ENCODE measurements around the gene TMEM35B.
A peak's percentile ranks its signal among the peaks of the same experiment; 100 is the strongest.
"Not testable (repeated sequence)": the region's sequence is repeated elsewhere in the genome, so short reads cannot be mapped to it uniquely, and the experiment has no call there.

TMEM35B gene

DNA sequence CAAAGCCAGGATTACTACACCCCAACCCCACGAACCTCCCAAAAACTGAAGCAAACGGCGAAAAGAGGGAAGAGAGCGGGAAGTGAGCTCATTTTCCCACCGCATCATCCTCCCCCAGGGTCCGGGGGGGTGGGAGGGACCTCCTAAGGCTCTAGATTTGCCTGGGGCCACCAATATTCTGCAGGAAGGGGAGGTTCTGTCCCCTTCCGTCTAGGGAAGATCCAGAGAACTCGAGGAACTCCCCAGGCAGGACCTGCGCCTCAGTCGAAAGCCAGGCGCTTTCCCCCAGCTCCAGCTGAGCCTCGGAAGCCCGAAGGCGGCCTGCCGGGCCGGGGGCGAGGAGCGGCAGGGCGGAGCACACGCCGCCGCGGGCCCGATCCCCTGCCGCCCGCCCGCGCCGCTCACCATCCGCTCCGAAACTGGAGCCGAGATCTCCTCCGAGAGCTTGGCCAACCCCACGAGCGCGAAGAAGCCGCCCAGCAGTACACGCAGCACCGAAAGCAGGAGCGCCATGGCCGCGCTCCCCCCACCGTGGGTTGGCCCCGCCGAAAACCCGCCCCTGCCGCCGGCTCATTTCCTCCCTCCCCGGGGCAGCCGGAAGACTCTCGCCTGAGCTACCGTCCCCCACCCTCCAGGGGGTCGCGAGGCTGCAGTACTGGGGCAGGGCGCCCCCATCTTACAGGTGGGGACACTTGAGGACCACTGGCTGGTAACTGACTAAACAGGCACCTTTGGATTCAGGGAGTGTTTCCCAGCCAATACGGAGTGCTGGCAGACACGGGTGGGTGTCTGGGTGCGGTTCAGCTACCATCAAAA is at the start of gene TMEM35B:
TSS of gene TMEM35B (minus strand) at position 555 of the 816 bp plus-strand sequence. CDS start at position 513, 42 bp downstream.
- peak in 1 of 2 experiments; percentile 26 for DNase-seq

- no peak for DNase-seq
Observed at GRCh38 chr1:35033346-35033745, 48.2 kb upstream of the TMEM35B start.

DNA sequence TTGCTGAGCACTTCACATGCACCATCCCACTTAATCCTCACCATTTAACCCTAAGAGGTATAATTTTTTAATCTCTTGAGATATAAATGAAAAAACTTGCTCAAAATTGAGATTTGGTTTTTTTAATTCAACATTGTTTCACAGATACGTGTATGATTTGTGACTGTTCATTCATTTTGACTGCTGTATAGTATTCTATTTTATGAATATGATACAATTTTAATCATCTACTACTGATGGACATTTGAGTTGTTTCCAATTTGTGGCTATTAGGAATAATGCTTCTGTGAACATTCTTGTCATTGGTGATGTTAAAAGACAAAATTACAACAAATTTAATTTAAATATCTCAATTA is 47.2 kb upstream of the TMEM35B start:
- DNase-seq, result no peak

- DNase-seq, result peak; percentile 17 to 22
Observed at GRCh38 chr1:35030756-35031446, 45.8 kb upstream of the TMEM35B start.

- DNase-seq, result no peak
Observed at GRCh38 chr1:35030338-35030737, 45.2 kb upstream of the TMEM35B start.

DNA sequence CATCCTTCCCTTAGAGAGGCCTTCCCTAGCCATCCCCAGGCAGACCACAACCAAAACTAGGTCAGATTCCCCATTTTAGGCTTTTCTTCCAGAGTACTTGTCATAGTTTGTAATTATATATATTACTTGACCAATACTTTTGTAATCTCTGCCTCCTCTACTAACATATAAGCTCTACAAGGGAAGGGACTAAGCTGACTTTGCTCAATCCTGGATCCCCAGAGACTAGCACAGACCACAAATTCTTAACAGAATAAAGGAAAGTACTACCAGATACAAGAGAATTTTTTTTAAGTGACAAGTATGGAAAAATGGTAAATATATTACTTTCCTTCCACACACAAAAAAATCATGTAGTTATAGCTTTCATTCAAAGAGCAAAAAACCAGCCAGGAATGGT is 44.6 kb upstream of the TMEM35B start:
- no peak for DNase-seq

GRCh38 chr1:35016406-35016805 is 31.3 kb upstream of the TMEM35B start:
- DNase-seq, result no peak

- DNase-seq, result no peak
Observed at GRCh38 chr1:35014486-35014885, 29.3 kb upstream of the TMEM35B start.

- no peak for DNase-seq
Observed at GRCh38 chr1:35005711-35006110, 20.6 kb upstream of the TMEM35B start.

- no peak for DNase-seq
Observed at GRCh38 chr1:35001743-35002142, 16.6 kb upstream of the TMEM35B start.

GRCh38 chr1:34994878-34995277 is 9.7 kb upstream of the TMEM35B start:
- no peak for DNase-seq

DNA sequence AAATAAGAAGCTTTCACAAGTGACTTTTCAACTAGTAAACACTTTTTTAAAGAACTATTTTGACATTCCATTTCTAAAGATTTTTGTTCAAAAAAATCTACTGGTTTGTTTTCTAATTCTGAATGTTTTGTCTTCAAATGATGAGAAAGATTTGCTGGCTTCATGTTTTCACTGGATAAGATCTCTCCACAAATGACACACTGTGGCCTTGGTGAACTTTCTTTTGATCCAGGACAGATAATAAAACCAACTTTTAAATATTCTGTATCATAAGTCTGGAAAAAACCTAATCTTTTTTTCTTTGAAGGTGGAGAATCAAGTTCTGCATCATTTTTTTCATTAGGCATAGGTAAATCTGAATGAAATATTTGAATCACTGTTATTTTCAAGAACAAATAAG is 3.4 kb upstream of the TMEM35B start:
- DNase-seq, result no peak

GRCh38 chr1:34988147-34988546 is 3.0 kb upstream of the TMEM35B start:
- DNase-seq, result no peak

DNA sequence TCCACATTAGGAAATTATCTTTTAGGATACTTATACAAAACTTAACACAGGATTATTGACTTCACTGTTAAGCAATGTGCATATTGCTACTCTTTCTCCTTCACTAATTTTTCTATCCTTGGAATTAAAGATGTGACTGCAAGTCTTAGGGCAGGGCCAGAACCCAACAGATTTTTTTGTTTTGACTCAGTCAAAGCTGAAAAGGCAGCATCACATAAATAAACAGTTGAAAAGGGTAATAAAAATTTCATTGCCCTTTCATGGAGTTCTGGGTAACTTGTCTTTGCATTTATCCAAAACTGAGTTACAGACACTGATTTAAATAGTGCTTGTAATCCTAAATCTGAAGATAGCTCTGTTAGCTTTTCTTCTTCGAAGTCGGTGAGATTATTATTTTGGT is 1.9 kb upstream of the TMEM35B start:
- no peak for DNase-seq

- DNase-seq, result not testable (repeated sequence)
Observed at GRCh38 chr1:34985609-34985904, 410 bp upstream of the TMEM35B start.

DNA sequence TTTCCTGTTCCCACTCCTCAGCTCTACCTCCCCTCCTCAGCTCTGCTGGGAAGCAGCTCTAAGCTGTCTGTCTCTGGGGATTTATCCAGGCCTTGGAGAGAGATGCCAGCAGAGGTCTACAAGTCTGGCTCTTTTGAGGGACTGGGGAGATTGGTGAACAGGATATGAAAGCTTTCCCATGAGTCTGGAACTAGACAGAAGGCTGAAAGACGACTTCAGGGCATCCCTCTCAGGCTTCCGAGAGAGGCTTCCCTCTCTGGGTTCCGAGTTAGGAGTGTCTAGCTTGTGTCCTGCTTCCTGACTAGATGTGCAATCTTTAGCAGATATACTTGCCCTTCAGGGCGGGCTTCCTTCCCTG is 733 bp downstream of the TMEM35B start:
- peak in 1 of 2 experiments; percentile 10 for DNase-seq

DNA sequence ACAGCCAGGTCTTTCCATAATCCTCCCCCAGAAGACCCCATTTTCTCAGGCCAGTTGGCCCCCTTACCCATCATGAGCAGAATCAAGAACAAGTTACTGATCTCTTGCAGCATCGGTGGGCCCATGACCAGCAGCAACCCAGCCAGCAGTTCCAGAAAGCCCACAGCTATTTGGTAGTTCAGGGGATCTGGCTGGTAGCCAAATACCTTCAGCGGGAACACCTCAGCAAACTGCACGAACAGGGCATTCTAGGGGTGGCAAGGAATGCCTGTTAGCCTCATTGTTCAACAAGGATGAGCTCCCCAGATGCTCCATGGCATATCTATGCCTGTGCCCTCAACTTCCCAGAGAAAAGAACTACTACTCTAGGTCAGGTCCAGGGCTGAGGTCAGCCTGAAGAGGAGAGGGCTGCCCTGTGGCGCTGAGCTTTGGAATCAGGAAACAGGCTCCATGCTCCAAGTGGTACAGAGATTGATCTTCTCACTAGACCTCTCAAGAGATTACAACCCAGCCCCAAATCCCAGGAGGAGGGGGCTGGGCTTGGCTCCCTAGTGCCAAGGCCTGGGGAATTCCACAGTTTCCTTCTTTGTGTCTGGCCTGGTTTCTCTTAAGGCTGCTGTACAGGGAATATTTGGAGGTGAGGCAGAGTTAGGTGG is 1.3 kb downstream of the TMEM35B start:
- DNase-seq, result no peak

DNA sequence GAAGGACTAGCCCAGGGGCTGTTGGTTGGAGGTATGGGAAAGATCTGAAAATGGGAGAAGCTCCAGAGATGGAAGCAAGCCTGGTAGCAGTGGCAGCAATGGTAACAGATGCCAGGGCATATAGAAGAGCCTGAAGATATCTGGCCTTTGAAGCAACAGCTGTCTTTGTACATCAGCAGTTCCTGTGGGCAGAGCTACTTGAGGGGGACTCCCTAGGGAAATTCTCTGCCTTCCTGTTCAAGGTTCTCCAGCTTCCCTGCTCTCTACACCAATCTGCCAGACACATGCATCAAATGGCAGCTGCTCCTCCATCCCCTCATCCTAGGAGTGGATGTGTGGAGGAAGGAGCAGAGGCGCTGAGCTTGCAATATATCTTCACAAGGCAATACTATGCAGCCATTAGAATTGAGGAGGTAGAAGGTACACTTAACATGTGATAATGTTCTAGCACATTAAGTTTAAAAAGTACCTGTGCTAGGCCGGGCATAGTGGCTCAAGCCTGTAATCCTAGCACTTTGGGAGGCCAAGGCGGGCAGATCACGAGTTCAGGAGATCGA is 2.2 kb downstream of the TMEM35B start:
- DNase-seq, result no peak

- DNase-seq, result no peak
Observed at GRCh38 chr1:34980715-34981114, 4.4 kb downstream of the TMEM35B start.

GRCh38 chr1:34978921-34979320 is 6.2 kb downstream of the TMEM35B start:
- no peak for DNase-seq

- DNase-seq, result no peak
Observed at GRCh38 chr1:34977858-34978257, 7.3 kb downstream of the TMEM35B start.

DNA sequence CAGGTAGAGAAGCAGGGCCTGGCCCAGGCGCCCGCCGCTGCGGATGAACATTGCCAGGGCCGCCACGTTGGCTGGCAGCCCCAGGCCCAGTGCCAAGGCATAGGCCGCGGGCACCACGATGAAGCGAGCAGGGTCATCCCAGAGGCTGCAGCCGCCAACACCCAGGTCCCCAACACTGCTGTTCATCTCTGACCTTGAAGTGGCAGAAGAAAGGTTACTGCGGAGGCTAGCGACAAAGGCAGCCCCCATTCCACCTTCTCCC is 8.0 kb downstream of the TMEM35B start:
- DNase-seq, result no peak

DNA sequence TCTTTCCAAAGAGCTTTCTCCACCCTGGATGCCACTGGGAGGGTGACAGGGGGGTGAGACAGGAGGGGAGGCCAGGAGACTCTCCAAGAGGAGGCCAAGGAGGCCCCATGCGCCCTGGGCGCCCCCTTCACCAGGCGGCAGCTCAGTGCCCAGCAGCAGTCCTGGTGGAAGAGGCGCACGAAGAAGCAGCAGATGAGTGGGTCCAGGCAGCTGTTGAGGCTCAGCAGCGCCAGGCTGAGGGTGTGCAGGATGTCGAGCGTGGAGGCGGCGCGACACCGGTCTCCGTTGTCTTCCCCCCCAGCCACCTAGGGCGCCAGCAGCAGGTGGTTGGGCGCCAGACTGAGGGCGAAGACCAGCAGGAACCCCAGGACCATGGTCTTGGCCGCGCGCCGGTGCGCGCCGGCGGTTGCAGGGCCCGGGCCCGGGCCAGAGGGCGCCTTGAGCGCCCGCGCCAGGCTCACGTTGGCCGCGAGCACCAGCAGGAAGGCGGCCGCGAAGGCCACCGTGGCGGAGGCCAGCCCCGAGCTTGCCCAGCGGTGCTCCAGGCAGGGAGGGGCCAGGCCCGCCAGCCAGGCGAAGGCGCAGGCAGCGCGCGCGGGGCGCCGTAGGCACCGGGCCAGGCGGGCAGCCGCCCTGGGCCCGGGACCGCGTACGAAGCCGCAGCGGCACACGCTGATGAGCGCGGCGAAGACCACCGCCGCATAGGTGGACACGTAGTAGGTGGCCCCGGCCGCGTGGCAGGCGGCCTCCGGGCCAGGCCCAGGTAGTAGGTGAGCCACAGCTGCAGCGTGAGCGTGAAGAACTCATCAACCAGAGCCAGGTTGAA is 8.6 kb downstream of the TMEM35B start:
- no peak for DNase-seq
